ENCODE results near the gene PDGFRB. TPM values are rescaled to one million over a fixed set of nuclear protein-coding genes. Genes with fewer than 3 reads are reported as not detected.

PDGFRB gene
- total and polyA plus RNA-seq, 9 donors, result 102 to 302 (median 207) TPM

DNA sequence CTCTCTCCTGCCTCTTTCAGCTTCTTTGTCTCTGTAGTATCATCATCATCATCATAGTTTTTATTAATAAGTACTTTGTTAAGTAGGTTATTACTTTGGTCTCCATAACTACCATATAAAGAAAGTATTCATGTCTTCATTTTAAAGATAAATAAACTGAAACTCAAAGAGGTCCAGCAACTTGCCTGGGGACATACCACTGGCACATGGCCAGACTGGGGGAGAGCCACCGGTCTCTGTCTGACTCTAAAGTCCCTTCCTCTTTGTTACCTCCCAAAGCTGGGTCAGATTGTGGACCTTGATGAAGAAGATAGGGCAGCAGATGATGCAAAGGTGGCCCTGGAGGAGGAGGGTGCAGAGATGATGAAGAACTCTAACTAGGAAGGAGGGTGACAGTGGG, 19.4 kb upstream of the PDGFRB start:
- H3K27me3 ChIP-seq, result no peaks in the 10 kb centered on the region
- intact Hi-C loops (cut with DNase I), result no loop called here
- H3K4me1 ChIP-seq (ENCODE audit: insufficient read depth), result peaks cover 7% of the 10 kb centered on the region
- H3K9me3 ChIP-seq, result no peaks in the 10 kb centered on the region
- no peaks in the 10 kb centered on the region for H3K36me3 ChIP-seq
- no peak for DNase-seq
- H3K27ac ChIP-seq, result no peak overlapping the region
- WGBS, 3 donors, result 42 to 69% (median 56%) methylated on average over 1 of the region's 1 CpG
- TF ChIP-seq POLR2A (IDR thresholded peaks at IDR 0.05) (no peak), EP300 (IDR thresholded peaks at IDR 0.05) (no peak), CTCF (IDR thresholded peaks at IDR 0.05) (no peak)
- H3K4me3 ChIP-seq, result no peak overlapping the region

GRCh38 chr5:150174285-150174684, 18.6 kb upstream of the PDGFRB start:
- intact Hi-C loops (cut with DNase I), result loop anchor here in 1 of 4 donors (5.0 kb wide), 1 partner anchor 42 kb away; no protein-coding TSS in a partner anchor
- no peak for DNase-seq
- 83 to 94% (median 89%) methylated on average over 6 of the region's 6 CpGs for whole genome bisulfite sequencing, 3 donors
- Histone ChIP-seq H3K4me1 (ENCODE audit: insufficient read depth) (peaks cover 3% of the 10 kb centered on the region), H3K27me3 (no peaks in the 10 kb centered on the region), H3K27ac (no peak overlapping the region), H3K36me3 (no peaks in the 10 kb centered on the region), H3K4me3 (no peak overlapping the region), H3K9me3 (no peaks in the 10 kb centered on the region)
- TF ChIP-seq CTCF (IDR thresholded peaks at IDR 0.05), result no peak

- DNase-seq, result no peak
- H3K4me1 ChIP-seq (ENCODE audit: insufficient read depth), result peaks cover 3% of the 10 kb centered on the region
- H3K27me3 ChIP-seq, result no peaks in the 10 kb centered on the region
- no peaks in the 10 kb centered on the region for H3K9me3 ChIP-seq
- intact Hi-C loops (cut with DNase I), result loop anchor here in 1 of 4 donors (5.0 kb wide), 1 partner anchor 41 kb away; no protein-coding TSS in a partner anchor
- no peak overlapping the region for H3K4me3 ChIP-seq
- TF ChIP-seq EP300 (IDR thresholded peaks at IDR 0.05), result no peak
- no peak for TF ChIP-seq POLR2A (IDR thresholded peaks at IDR 0.05)
- no peak for TF ChIP-seq CTCF (IDR thresholded peaks at IDR 0.05)
- WGBS, 3 donors, result 89 to 95% (median 90%) methylated on average over 3 of the region's 3 CpGs
- no peaks in the 10 kb centered on the region for H3K36me3 ChIP-seq
- no peak overlapping the region for H3K27ac ChIP-seq
Measured at GRCh38 chr5:150173161-150173560, 17.5 kb upstream of the PDGFRB start.

GRCh38 chr5:150172556-150172955, 16.9 kb upstream of the PDGFRB start:
- 77 to 89% (median 89%) methylated on average over 4 of the region's 4 CpGs for WGBS, 3 donors
- Histone ChIP-seq H3K27me3 (no peaks in the 10 kb centered on the region), H3K36me3 (no peaks in the 10 kb centered on the region), H3K4me1 (ENCODE audit: insufficient read depth) (peaks cover 3% of the 10 kb centered on the region), H3K27ac (no peak overlapping the region), H3K9me3 (no peaks in the 10 kb centered on the region), H3K4me3 (no peak overlapping the region)
- intact Hi-C loops (cut with DNase I), result loop anchor here in 1 of 4 donors (5.0 kb wide), 1 partner anchor 40 kb away; no protein-coding TSS in a partner anchor
- TF ChIP-seq POLR2A (IDR thresholded peaks at IDR 0.05) (no peak), CTCF (IDR thresholded peaks at IDR 0.05) (no peak), EP300 (IDR thresholded peaks at IDR 0.05) (no peak)
- no peak for DNase-seq

All from ovary (tissue), 9 donors.